NCI-H2107 treated with DMSO at 0.1 percent for 48 hours (cell line): Measurements from ENCODE around the gene MATN1.

Experiments
- DNase-seq: peaks from one replicate; lab custom pipeline; 2025; ENCODE audit not compliant: unreplicated experiment; lab: John Stamatoyannopoulos, UW

The MATN1 gene

GRCh38 chr1:30758121-30758688 is 34.8 kb upstream of the MATN1 start:
- no peak for DNase-seq

- DNase-seq = no peak
These were observed 34.2 kb upstream of the MATN1 start, which contains the start of gene LAPTM5 for GRCh38 chr1:30757352-30758120. Gene LAPTM5, minus strand, starts transcription at chr1:30757774. Its CDS starts 29 bp downstream, at chr1:30757745.

DNA sequence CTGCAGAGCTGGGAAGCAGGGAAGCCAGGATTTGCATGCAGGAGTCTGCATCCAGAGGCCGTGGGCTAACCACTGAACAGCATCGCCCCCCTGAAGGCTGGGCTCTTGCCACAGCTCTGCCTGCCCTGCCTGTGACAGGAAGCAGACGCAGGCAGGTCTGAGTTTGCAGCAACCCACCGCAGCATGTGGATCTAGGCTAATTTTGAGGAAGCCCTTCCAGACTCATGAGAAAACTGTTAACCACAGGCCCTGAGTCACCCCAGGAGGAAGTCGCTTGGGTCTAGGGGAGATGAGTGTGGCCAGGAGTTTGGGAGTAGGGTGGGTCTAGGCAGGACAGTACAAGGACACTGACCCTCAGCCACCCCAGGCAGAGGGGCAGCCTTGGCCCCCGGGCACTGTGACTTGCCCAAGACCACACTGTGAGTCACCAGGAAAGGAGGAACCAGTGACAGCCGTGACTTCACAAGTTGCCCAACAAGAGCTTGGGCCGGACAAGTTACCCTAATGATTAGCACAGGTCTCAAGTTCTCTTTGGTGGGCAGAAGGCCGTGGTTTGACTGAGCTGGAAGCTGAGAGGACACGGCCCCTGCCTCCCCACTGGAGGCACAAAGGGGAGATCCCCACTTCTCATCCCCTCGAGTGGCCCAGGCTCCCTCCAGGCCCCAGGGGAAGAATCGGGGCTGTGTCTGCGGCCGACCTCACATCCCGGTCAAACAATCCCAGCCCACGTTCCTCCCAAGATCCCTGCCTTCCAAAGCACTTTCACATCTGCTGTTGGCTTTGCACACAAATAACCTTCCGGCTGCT is 33.4 kb upstream of the MATN1 start:
- no peak for DNase-seq

- no peak for DNase-seq
These were observed 32.8 kb upstream of the MATN1 start for GRCh38 chr1:30756206-30756544.

- DNase-seq = no peak
These were observed 32.4 kb upstream of the MATN1 start for GRCh38 chr1:30755746-30756145.

- no peak for DNase-seq
These were observed 31.9 kb upstream of the MATN1 start for GRCh38 chr1:30755334-30755733.

DNA sequence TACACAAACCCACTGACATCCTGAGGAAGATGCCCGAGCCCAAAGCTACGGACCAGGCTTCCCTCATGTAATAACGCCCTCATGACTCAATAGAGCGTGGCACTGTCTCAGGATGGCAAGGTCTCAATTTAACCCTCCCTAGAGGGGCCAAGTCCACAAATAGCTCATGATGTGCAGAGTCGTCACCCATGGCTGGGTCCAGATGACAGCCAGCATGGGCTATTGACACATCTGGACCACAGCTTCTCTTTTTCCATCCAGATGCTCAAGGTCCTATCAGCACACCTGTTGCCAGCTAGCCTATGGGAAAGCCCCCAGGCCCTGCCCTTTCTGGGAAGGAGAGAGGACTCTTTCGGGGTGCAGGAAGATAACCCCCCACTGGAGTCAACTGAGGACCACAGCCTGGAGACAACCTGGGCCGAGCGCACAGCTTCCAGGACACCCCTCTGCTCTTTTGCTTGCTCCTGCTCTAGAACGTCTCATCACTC is 31.3 kb upstream of the MATN1 start:
- DNase-seq = no peak

DNA sequence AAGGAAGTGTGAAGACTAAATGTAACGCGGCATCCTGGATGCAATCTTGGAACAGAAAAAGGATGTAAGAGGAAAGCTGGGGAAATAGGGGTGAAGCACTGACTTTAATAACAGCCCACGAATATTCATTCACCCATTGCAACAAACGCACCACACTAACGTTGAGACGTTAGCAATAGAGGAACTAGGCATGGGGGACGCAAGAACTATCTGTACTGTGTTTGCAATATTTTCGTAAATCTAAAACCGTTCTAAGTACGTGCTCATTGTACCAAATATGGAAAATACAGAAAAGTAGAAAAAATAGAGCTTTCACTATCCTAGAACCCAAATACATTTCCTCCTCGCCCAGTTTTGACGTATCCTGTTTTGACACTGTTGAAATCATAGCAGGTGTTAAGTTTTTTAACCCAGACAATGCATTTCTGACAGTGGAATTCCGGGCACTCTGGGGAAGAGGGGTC is 30.3 kb upstream of the MATN1 start:
- DNase-seq = no peak

DNA sequence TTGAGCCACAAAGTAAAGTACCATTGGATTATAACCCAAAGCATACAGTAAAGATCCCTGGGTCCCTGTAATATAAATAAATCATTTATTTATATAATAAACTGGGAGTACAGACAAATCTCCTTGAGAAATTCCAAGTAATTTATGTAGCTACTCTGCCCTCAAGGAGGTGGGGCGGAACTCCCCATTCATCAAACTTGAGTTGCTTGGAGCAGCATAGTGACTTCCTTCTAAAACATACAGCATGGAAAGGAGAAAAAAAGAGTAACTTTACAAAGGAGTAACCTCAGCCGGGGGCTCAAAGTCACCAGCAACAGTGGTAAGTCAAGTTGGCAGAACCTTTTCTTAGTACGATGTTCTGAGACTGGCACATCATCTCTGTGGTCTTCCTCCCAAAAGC is 29.7 kb upstream of the MATN1 start:
- DNase-seq = no peak

GRCh38 chr1:30752651-30752908 is 29.2 kb upstream of the MATN1 start:
- DNase-seq = no peak

- DNase-seq = no peak
These were observed 28.7 kb upstream of the MATN1 start for GRCh38 chr1:30751830-30752650.

GRCh38 chr1:30750731-30751291 is 27.4 kb upstream of the MATN1 start:
- DNase-seq = no peak

- DNase-seq = no peak
These were observed 26.6 kb upstream of the MATN1 start for GRCh38 chr1:30749691-30750583.

DNA sequence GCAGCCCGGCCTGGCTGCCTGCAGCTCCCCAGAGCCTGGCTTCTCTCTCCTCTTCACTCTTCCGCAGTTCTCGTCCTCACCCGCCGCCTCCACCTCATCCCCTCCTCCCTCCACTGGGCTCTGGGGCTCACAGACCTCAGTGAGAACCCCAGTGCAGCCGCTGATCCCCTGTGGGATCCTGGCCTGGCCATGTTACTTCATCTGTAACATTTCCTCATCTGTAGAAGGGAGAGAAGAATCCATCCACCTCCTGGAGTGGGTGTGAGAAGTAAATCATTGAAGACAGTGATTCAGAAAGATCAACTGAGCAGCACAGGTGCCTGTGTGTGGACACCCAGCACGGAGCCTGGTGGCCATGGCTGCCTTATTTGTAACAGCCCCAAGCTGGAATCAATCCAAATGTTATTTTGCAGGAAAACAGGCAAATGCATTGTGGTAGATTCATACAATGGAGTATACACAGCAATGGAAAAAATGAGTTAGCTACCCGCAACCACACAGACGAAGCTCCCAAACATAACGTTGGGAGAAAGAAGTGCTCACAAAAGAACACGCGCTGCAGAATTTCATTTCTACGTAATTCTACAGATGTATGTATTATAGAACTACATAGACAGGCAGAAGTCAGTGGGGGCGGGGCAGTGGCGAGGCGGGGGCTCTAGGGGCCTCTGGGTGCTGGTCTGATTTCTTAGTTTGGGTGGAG is 25.5 kb upstream of the MATN1 start:
- DNase-seq = no peak

- peak; percentile 23 for DNase-seq
These were observed 24.8 kb upstream of the MATN1 start for GRCh38 chr1:30748098-30748698.

- DNase-seq = no peak
These were observed 23.9 kb upstream of the MATN1 start for GRCh38 chr1:30747033-30748008.

- DNase-seq = peak; percentile 28
These were observed 23.0 kb upstream of the MATN1 start for GRCh38 chr1:30746212-30747032.
